H1 (cell line): ENCODE results near the gene U2SURP. TPM values are rescaled to one million over a fixed set of nuclear protein-coding genes. Genes with fewer than 3 reads are reported as not detected.

Experiments
- CTCF ChIA-PET: fragments of 300-600 bp; sonication (Branson Sonifier 250); formaldehyde crosslinking; loops from one replicate; lab custom pipeline; 2021; ENCODE audit not compliant: partially characterized antibody; lab: Charles Lee
- POLR2A ChIA-PET: fragments of 300-600 bp; sonication (Branson Sonifier 250); formaldehyde crosslinking; loops from one replicate; lab custom pipeline; 2021; ENCODE audit warnings: inconsistent platforms; ENCODE audit not compliant: partially characterized antibody; lab: Charles Lee
- DNase-seq, 2 experiments: peaks; one replicate each; pipeline versions ENCODE4 v3.0.0 to v3.0.0-alpha.2; 2010 to 2022; ENCODE audit warnings: low spot score in 2 of 2, low read depth in 1 of 2, mixed read lengths in 1 of 2
- FAIRE-seq: peaks from 2 replicates; lab custom pipeline; 2011; peaks lifted over from hg19 to GRCh38; lab: Jason Lieb, UNC
- H2AFZ ChIP-seq: 2 replicates; pipeline ENCODE4 v1.8.1; 2012; ENCODE audit warnings: low read length, inconsistent platforms
- H2AK5ac ChIP-seq: 2 replicates; pipeline ENCODE4 v1.6.1; 2013; ENCODE audit warnings: low read depth, low read length
- H2BK120ac ChIP-seq: replicated peaks from 2 replicates; pipeline ENCODE3; 2013; ENCODE audit warnings: low read depth, low read length, inconsistent platforms
- H2BK12ac ChIP-seq: 2 replicates; pipeline ENCODE4 v1.6.1; 2013; ENCODE audit warnings: low read depth, low read length
- H2BK15ac ChIP-seq: 2 replicates; pipeline ENCODE4 v1.6.1; 2013; ENCODE audit warnings: low read length
- H2BK20ac ChIP-seq: 2 replicates; pipeline ENCODE4 v1.6.1; 2013; ENCODE audit warnings: low read length
- H2BK5ac ChIP-seq: 2 replicates; pipeline ENCODE4 v1.6.1; 2013; ENCODE audit warnings: low read depth, low read length
- H3K14ac ChIP-seq: 2 replicates; pipeline ENCODE4 v1.6.1; 2013; ENCODE audit warnings: inconsistent platforms; ENCODE audit not compliant: insufficient read length
- H3K18ac ChIP-seq: 2 replicates; pipeline ENCODE4 v1.6.1; 2013; ENCODE audit warnings: low read length; ENCODE audit errors: extremely low read depth
- H3K23ac ChIP-seq: 2 replicates; pipeline ENCODE4 v1.6.1; 2013; ENCODE audit warnings: inconsistent platforms; ENCODE audit not compliant: insufficient read length
- H3K23me2 ChIP-seq: 2 replicates; pipeline ENCODE4 v1.6.1; 2013; ENCODE audit warnings: low read depth, low read length
- H3K27ac ChIP-seq: 2 replicates; pipeline ENCODE4 v1.6.1; 2011; ENCODE audit warnings: low read depth, low read length, inconsistent platforms
- H3K27me3 ChIP-seq, 4 experiments: replicated peaks in 1 of 4; 1 replicate in 1 of 4; 2 replicates in 3 of 4; pipeline versions ENCODE4 v1.6.1 to v1.8.1; 2011 to 2013; ENCODE audit warnings: low read length in 3 of 4, mild to moderate bottlenecking in 3 of 4, inconsistent platforms in 2 of 4, mixed read lengths in 2 of 4, moderate library complexity in 1 of 4; ENCODE audit not compliant: control insufficient read depth in 3 of 4, insufficient read depth in 3 of 4; ENCODE audit errors: extremely low read depth in 1 of 4
- H3K36me3 ChIP-seq, 4 experiments: 2 replicates each; pipeline versions ENCODE4 v1.6.1 to v1.8.1; 2011 to 2013; ENCODE audit warnings: mild to moderate bottlenecking in 4 of 4, low read length in 3 of 4, moderate library complexity in 2 of 4, control low read depth in 1 of 4, inconsistent platforms in 1 of 4; ENCODE audit not compliant: insufficient read depth in 4 of 4, control insufficient read depth in 2 of 4
- H3K4ac ChIP-seq: replicated peaks from 2 replicates; pipeline ENCODE3; 2013; ENCODE audit warnings: low read length, low read depth, mixed read lengths, inconsistent platforms; ENCODE audit not compliant: insufficient read length
- H3K4me1 ChIP-seq, 4 experiments: replicated peaks in 1 of 4; 1 replicate in 1 of 4; 2 replicates in 3 of 4; pipeline versions ENCODE4 v1.6.1 to v1.8.1; 2011 to 2013; ENCODE audit warnings: low read length in 3 of 4, inconsistent platforms in 2 of 4, mixed read lengths in 1 of 4; ENCODE audit not compliant: insufficient read depth in 4 of 4, control insufficient read depth in 3 of 4
- H3K4me2 ChIP-seq, 2 experiments: 2 replicates each; pipeline versions ENCODE4 v1.6.1 to v1.8.1; 2011 to 2013; ENCODE audit warnings: low read depth in 2 of 2, low read length in 2 of 2, control low read depth in 1 of 2, inconsistent platforms in 1 of 2, mild to moderate bottlenecking in 1 of 2; ENCODE audit not compliant: insufficient read depth in 1 of 2
- H3K4me3 ChIP-seq, 4 experiments: fragments of 200-600, 300-600 bp in 1 of 4; sonication (generic), shearing (Covaris generic), sonication (Bioruptor Twin) in 1 of 4; 2 replicates each; pipeline versions ENCODE4 v1.5.1 to v1.8.1; 2011 to 2016; ENCODE audit warnings: low read length in 4 of 4, low read depth in 3 of 4, control low read depth in 2 of 4, inconsistent platforms in 2 of 4, mild to moderate bottlenecking in 2 of 4, mixed read lengths in 1 of 4, moderate library complexity in 1 of 4; ENCODE audit not compliant: insufficient read depth in 2 of 4; ENCODE audit errors: extremely low read depth in 1 of 4
- H3K56ac ChIP-seq: replicated peaks from 2 replicates; pipeline ENCODE3; 2013; ENCODE audit warnings: low read depth, mild to moderate bottlenecking, mixed read lengths, low read length, inconsistent platforms; ENCODE audit not compliant: insufficient read length
- H3K79me1 ChIP-seq: 2 replicates; pipeline ENCODE4 v1.6.1; 2013; ENCODE audit warnings: low read depth, low read length, control low read depth
- H3K79me2 ChIP-seq, 2 experiments: 2 replicates each; pipeline versions ENCODE4 v1.6.1 to v1.8.1; 2012 to 2013; ENCODE audit warnings: low read length in 2 of 2, mild to moderate bottlenecking in 2 of 2, inconsistent platforms in 1 of 2; ENCODE audit not compliant: insufficient read depth in 2 of 2, control insufficient read depth in 1 of 2
- H3K9ac ChIP-seq, 4 experiments: replicated peaks in 1 of 4; 1 replicate in 1 of 4; 2 replicates in 3 of 4; pipeline versions ENCODE4 v1.6.1 to v1.8.1; 2011 to 2013; ENCODE audit warnings: low read depth in 3 of 4, low read length in 3 of 4, control low read depth in 2 of 4, mild to moderate bottlenecking in 2 of 4, moderate library complexity in 2 of 4, inconsistent platforms in 1 of 4; ENCODE audit errors: extremely low read depth in 1 of 4
- H3K9me3 ChIP-seq, 2 experiments: 2 replicates each; pipeline versions ENCODE4 v1.6.1 to v1.8.1; 2012 to 2013; ENCODE audit warnings: mild to moderate bottlenecking in 2 of 2, moderate library complexity in 2 of 2, control low read depth in 1 of 2, inconsistent platforms in 1 of 2, low read depth in 1 of 2, low read length in 1 of 2, mixed read lengths in 1 of 2; ENCODE audit not compliant: insufficient read depth in 2 of 2
- H4K20me1 ChIP-seq, 2 experiments: replicated peaks in 1 of 2; 2 replicates each; pipeline versions ENCODE3 to v1.8.1; 2011 to 2013; ENCODE audit warnings: inconsistent platforms in 2 of 2, low read length in 2 of 2, mild to moderate bottlenecking in 1 of 2; ENCODE audit not compliant: insufficient read depth in 2 of 2, control insufficient read depth in 1 of 2
- H4K5ac ChIP-seq: 2 replicates; pipeline ENCODE4 v1.6.1; 2013; ENCODE audit warnings: low read length, low read depth, mixed read lengths, inconsistent platforms; ENCODE audit not compliant: insufficient read length
- H4K8ac ChIP-seq: 2 replicates; pipeline ENCODE4 v1.8.0; 2013; ENCODE audit warnings: mild to moderate bottlenecking, moderate library complexity, low read length, inconsistent platforms; ENCODE audit not compliant: insufficient read depth; ENCODE audit errors: extremely low read depth
- H4K91ac ChIP-seq: replicated peaks from 2 replicates; pipeline ENCODE3; 2013; ENCODE audit warnings: low read length, mixed read lengths, inconsistent platforms; ENCODE audit not compliant: insufficient read length
- BRCA1 ChIP-seq: IDR thresholded peaks from 2 replicates; pipeline ENCODE4 v1.6.1; 2012; ENCODE audit warnings: low read depth, low read length, improper control_type of control experiment
- CREB1 ChIP-seq: IDR thresholded peaks from 2 replicates; pipeline ENCODE4 v1.6.1; 2012; ENCODE audit warnings: inconsistent platforms
- RBBP5 ChIP-seq: IDR thresholded peaks from 2 replicates; pipeline ENCODE4 v1.7.1; 2012; ENCODE audit warnings: low read depth, mild to moderate bottlenecking, inconsistent platforms, low read length, moderate library complexity, borderline replicate concordance
- SIN3A ChIP-seq, 2 experiments: IDR thresholded peaks in 1 of 2; conservative IDR thresholded peaks in 1 of 2; 2 replicates each; pipeline ENCODE4 v1.6.1; 2011 to 2012; ENCODE audit warnings: low read length in 2 of 2, improper control_type of control experiment in 1 of 2, low read depth in 1 of 2, mild to moderate bottlenecking in 1 of 2
- SUZ12 ChIP-seq: fragments of 200-600 bp; sonication (generic); IDR thresholded peaks from 2 replicates; pipeline ENCODE4 v1.6.1; 2012; ENCODE audit warnings: mild to moderate bottlenecking, inconsistent platforms, low read length, moderate library complexity, mixed read lengths
- WGBS, 2 experiments: shearing (Covaris generic) in 1 of 2; methylation state at CpG; one replicate each; pipeline versions ENCODE4 v1.1.6 to v1.1.7; 2013 to 2015; ENCODE audit warnings: low lambda C conversion rate in 2 of 2, mixed read lengths in 2 of 2, inconsistent platforms in 1 of 2, low coverage in 1 of 2, missing lambda C conversion rate in 1 of 2; ENCODE audit not compliant: insufficient replicate concordance in 2 of 2, insufficient coverage in 1 of 2, insufficient read length in 1 of 2; ENCODE audit errors: extremely low coverage in 1 of 2, missing lambda C conversion rate in 1 of 2; 5-methylcytosine and 5-hydroxymethylcytosine counted together
- polyA plus RNA-seq, 7 experiments: library from polyadenylated mRNA; depleted of rRNA in 3 of 7; stranded (reverse) in 5 of 7; unstranded in 2 of 7; fragments of >200 nt in 5 of 7; fragments of 200-250 nt in 2 of 7; gene quantifications; 1 replicate in 5 of 7; 2 replicates in 1 of 7; 4 replicates in 1 of 7; pipeline versions ENCODE4 v1.2.1 to v1.2.3, GENCODE V29; 2011 to 2013; ENCODE audit warnings: missing spikeins in 2 of 7, mixed read lengths in 2 of 7
- total RNA-seq: library from RNA; stranded (reverse); fragmentation: NEBNext Ultra II Directional; extraction: Animal tissue kit (Norgen Biotek cat#: 25700); gene quantifications from 2 replicates; pipeline ENCODE4 v1.2.1, GENCODE V29; 2021
- TF ChIP-seq, protein P1 (sequence below), 3 experiments: IDR thresholded peaks; 1 replicate in 2 of 3; 2 replicates in 1 of 3; pipeline versions ENCODE4 v1.5.1 to v1.6.1; 2011; ENCODE audit warnings: low read length in 3 of 3, mild to moderate bottlenecking in 3 of 3, inconsistent platforms in 2 of 3, low read depth in 1 of 3, moderate library complexity in 1 of 3; ENCODE audit not compliant: insufficient read depth in 1 of 3; ENCODE audit errors: control extremely low read depth in 1 of 3
- TF ChIP-seq, protein P2 (sequence below): IDR thresholded peaks from 2 replicates; pipeline ENCODE4 v1.6.1; 2011; ENCODE audit warnings: low read depth, mild to moderate bottlenecking, low read length; ENCODE audit not compliant: insufficient read depth

Gene U2SURP
- total and polyA plus RNA-seq, 2 of the 8 experiments (the other 6 are each of a cell fraction or from before 2014, with no cell fraction given), result 22.2 to 167 TPM

DNA sequence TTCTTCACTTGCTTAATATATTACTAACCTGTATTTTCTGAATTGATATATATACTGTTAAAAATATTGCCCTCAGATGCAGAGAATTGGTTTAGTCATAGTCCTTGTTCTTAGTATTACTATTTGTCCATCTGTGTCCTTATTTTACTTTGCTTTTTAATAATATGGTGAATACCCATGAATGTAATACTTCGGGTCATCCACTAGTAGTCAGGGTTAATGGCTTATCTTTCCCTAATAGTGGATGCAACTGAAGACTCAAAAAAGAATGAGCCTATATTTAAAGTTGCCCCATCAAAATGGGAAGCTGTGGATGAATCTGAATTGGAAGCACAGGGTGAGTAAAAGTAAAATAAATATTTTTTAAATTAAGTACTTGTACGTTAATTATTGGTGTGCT lies 36.5 kb downstream of the U2SURP start:
- no peaks in the 10 kb centered on the region for H3K4me1 ChIP-seq
- CTCF ChIA-PET, result interaction anchor here (0.8 to 1.9 kb wide), 11 partner anchors 9 to 617 kb away, joined by 3 to 14 read pairs (median 3); no protein-coding TSS in a partner anchor
- H3K79me2 ChIP-seq, result peaks cover 0 to 9% of the 10 kb centered on the region in 2 experiments; a peak in 2 of 4 replicates
- no peaks in the 10 kb centered on the region for H3K79me1 ChIP-seq
- no peak overlapping the region for H2AK5ac ChIP-seq
- no peak overlapping the region for H2AFZ ChIP-seq
- no peaks in the 10 kb centered on the region for H3K9me3 ChIP-seq
- no peaks in the 10 kb centered on the region for H3K27me3 ChIP-seq
- no peak overlapping the region for H3K27ac ChIP-seq
- H4K91ac ChIP-seq, result no peak overlapping the region
- no peak overlapping the region for H3K23ac ChIP-seq
- no peak overlapping the region for H3K9ac ChIP-seq
- no peak overlapping the region for H2BK120ac ChIP-seq
- H3K36me3 ChIP-seq, result peaks cover 5 to 82% (median 34%) of the 10 kb centered on the region in 4 experiments
- H3K56ac ChIP-seq, result no peak overlapping the region
- POLR2A ChIA-PET, result no interaction called here
- H2BK15ac ChIP-seq, result no peak overlapping the region
- H4K5ac ChIP-seq, result no peak overlapping the region
- no peak overlapping the region for H3K14ac ChIP-seq
- H3K18ac ChIP-seq, result no peak overlapping the region
- H3K23me2 ChIP-seq, result no peaks in the 10 kb centered on the region
- no peak overlapping the region for H2BK12ac ChIP-seq
- no peak overlapping the region for H2BK20ac ChIP-seq
- 91 to 100% methylated on average over 1 to 2 of the region's 2 CpGs for WGBS, 2 experiments
- H2BK5ac ChIP-seq, result no peak overlapping the region
- DNase-seq, result no peak
- no peak for FAIRE-seq
- H4K20me1 ChIP-seq, result peaks cover 0 to 2% of the 10 kb centered on the region in 2 experiments
- no peak overlapping the region for H3K4ac ChIP-seq
- H3K4me2 ChIP-seq, result no peak overlapping the region
- TF ChIP-seq RBBP5 (no peak), SUZ12 (no peak), BRCA1 (no peak), SIN3A (conservative IDR thresholded peaks at IDR 0.05 in 1 of 2, IDR thresholded peaks at IDR 0.05 in 1 of 2; ENCODE audit: low read depth in 1 of 2, low read length in 2 of 2) (no peak), CREB1 (no peak)
- TF ChIP-seq, protein P1, sequence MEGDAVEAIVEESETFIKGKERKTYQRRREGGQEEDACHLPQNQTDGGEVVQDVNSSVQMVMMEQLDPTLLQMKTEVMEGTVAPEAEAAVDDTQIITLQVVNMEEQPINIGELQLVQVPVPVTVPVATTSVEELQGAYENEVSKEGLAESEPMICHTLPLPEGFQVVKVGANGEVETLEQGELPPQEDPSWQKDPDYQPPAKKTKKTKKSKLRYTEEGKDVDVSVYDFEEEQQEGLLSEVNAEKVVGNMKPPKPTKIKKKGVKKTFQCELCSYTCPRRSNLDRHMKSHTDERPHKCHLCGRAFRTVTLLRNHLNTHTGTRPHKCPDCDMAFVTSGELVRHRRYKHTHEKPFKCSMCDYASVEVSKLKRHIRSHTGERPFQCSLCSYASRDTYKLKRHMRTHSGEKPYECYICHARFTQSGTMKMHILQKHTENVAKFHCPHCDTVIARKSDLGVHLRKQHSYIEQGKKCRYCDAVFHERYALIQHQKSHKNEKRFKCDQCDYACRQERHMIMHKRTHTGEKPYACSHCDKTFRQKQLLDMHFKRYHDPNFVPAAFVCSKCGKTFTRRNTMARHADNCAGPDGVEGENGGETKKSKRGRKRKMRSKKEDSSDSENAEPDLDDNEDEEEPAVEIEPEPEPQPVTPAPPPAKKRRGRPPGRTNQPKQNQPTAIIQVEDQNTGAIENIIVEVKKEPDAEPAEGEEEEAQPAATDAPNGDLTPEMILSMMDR (IDR thresholded peaks at IDR 0.05; ENCODE audit: control extremely low read depth in 1 of 3, insufficient read depth in 1 of 3, low read depth in 1 of 3, low read length in 3 of 3), result no peak; a peak in 1 of 4 replicates
- TF ChIP-seq, protein P2, sequence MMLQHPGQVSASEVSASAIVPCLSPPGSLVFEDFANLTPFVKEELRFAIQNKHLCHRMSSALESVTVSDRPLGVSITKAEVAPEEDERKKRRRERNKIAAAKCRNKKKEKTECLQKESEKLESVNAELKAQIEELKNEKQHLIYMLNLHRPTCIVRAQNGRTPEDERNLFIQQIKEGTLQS, result no peak
- H4K8ac ChIP-seq, result no peak overlapping the region
- H3K4me3 ChIP-seq, result no peak overlapping the region
